Measurements from ENCODE around the gene GOLGA6L6.
"Not testable (repeated sequence)": the region's sequence is repeated elsewhere in the genome, so short reads cannot be mapped to it uniquely, and the experiment has no call there.

GOLGA6L6 gene

GRCh38 chr15:20541700-20542099 lies at the start of gene GOLGA6L6:
Gene GOLGA6L6, minus strand, starts transcription at chr15:20541800. Its CDS starts 91 bp downstream, at chr15:20541709.
- not testable (repeated sequence) for DNase-seq

GRCh38 chr15:20590069-20590468 lies 48.5 kb upstream of the GOLGA6L6 start:
- not testable (repeated sequence) for DNase-seq

- not testable (repeated sequence) for DNase-seq
Measured at GRCh38 chr15:20586821-20587220, 45.2 kb upstream of the GOLGA6L6 start.

GRCh38 chr15:20582726-20583115 lies 41.1 kb upstream of the GOLGA6L6 start:
- DNase-seq = not testable (repeated sequence)

DNA sequence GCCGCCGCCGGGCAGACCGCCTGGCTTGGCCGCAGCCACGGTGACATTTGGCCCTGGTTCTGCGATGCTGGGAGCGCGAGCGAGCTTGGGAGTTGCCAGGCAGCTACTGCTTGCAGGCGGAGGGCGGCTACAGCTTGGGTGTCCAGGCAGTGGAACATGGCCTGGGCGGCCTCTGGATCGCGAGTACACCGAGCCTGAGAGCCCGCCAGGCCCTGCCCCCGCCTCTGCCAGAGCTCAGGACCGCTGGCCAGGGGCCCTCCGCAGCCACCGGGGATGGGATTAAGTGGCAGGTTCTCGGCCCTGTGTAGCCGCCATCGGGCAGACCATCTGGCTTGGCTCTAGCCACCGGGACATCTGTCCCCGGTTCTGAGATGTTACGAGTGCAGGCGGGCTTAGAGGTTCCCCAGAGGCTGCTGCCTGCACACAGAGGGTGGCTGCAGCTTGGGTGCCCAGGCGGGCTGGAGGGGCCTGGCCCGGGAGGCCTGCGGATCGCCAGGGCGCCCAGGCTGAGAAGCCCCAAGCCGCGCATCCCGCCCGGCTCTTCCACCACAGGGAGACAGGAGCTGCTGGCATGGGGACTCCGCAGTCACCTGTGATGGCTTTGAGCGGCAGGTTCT lies 40.6 kb upstream of the GOLGA6L6 start:
- DNase-seq = not testable (repeated sequence)

GRCh38 chr15:20581261-20582108 lies 39.9 kb upstream of the GOLGA6L6 start:
- DNase-seq = not testable (repeated sequence)

DNA sequence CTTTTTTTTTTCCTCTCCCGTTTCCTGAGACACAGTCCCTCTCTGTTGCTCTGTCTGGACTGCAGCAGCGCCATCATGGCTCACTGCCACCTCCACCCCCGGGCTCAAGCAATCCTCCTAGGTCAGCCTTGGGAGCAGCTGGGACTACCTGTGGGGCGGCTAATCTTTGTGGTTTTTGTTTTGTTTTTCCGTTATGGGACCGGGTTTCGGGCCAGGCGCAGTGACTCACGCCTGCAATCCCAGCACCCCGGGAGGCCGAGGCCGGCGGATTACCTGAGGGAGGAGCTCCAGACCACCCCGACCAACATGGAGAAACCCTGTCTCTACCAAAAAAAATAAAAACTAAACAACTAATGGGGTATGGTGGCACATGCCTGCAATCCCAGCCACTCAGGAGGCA lies 38.1 kb upstream of the GOLGA6L6 start:
- not testable (repeated sequence) for DNase-seq

DNA sequence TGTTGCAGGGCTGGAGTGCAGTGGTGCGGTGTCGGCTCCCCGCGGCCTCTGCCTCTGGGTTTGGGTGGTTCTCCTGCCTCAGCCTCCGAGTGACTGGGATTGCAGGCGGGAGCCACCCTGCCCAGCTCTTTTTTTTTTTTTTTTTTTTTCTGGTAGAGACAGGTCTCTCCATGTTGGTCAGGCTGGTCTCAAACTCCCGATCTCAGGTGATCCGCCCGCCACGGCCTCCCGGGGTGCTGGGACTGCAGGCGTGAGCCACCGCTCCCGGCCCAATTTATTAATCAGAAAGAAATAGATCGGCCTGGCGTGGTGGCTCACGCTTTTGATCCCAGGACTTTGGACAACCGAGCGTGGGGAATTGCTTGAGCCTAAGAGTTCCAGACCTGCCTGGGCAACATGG lies 9.7 kb upstream of the GOLGA6L6 start:
- DNase-seq = not testable (repeated sequence)

DNA sequence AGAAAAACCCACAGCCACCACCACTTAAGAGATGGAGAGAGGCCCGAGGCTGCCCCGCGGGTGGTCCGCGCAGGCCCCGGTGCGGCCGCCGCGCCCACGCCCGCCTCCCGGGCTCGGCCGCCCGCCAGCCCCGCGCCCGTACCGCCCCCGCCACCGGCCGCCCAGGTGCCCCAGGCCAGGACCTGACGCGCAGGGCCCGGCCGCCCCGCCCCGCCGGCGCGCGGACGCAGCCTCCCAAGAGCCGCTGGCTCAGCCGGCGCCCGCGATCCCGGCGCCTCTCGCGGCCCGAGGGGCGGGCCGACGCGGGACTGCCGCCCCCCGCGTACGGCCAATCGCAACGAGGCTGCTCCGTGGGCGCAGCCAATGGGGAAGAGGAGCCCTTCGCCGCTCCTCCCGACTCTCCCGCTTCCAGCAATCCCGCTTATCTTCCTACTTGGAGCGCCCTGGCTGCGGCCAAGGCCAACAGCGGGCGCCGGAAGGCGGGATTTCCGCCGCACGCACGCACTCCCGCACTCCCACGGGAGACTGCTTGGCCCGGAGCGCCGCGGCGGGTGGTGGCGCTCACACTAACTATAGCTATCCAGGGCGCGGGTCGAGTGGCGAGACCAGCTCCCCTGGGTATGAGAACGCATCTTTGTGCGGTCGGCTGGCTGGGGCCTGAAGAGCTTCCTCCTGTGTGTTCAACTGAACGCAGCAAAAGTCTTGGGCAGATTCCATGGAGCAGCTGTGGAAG lies 35.5 kb downstream of the GOLGA6L6 start:
- not testable (repeated sequence) for DNase-seq

- DNase-seq = not testable (repeated sequence)
Measured at GRCh38 chr15:20502839-20503238, 38.8 kb downstream of the GOLGA6L6 start.

- not testable (repeated sequence) for DNase-seq
Measured at GRCh38 chr15:20501512-20502222, 39.9 kb downstream of the GOLGA6L6 start.

GRCh38 chr15:20497781-20498180 lies 43.8 kb downstream of the GOLGA6L6 start:
- DNase-seq = not testable (repeated sequence)

- not testable (repeated sequence) for DNase-seq
Measured at GRCh38 chr15:20493035-20493434, 48.6 kb downstream of the GOLGA6L6 start.

DNA sequence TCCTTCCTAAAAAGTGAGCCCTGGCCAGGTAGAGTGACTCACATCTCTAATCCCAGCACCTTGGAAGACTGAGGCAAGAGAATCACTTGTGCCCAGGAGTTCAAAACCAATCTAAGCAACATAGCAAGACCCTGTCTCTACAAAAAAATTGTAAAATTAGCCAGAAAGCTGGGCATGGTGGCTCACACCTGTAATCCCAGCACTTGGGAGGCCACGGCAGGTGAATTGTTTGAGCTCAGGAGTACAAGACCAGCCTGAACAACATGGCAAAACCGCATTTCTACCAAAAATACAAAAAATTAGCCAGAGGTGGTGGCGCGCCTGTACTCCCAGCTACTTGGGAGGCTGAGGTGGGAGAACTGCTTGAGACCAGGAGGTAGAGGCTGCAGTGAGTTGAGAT lies 49.0 kb downstream of the GOLGA6L6 start:
- not testable (repeated sequence) for DNase-seq

- not testable (repeated sequence) for DNase-seq
Measured at GRCh38 chr15:20489320-20489719, 52.3 kb downstream of the GOLGA6L6 start.
